Skeletal muscle cell (primary cell): ENCODE data around the gene ACLY.
"Not testable (repeated sequence)": the region's sequence is repeated elsewhere in the genome, so short reads cannot be mapped to it uniquely, and the experiment has no call there.

Experiments
- DNase-seq: peaks from one replicate; pipeline ENCODE4 v3.0.0-alpha.2; 2010; ENCODE audit warnings: low read depth
- H3K4me3 ChIP-seq: 2 replicates; pipeline ENCODE4 v1.5.1; 2011; ENCODE audit warnings: low read depth, mild to moderate bottlenecking, control low read depth, low read length, moderate library complexity

The ACLY gene

GRCh38 chr17:41942626-41943373 lies 24.0 kb upstream of the ACLY start:
- no peak for DNase-seq

GRCh38 chr17:41941168-41941567 lies 22.4 kb upstream of the ACLY start:
- no peak for DNase-seq
- no peak overlapping the region for H3K4me3 ChIP-seq

More at GRCh38 chr17:41942626-41943373, 24.0 kb upstream of the ACLY start:
- no peak overlapping the region for H3K4me3 ChIP-seq

GRCh38 chr17:41939693-41940090 lies 20.9 kb upstream of the ACLY start:
- H3K4me3 ChIP-seq = no peak overlapping the region
- no peak for DNase-seq

- H3K4me3 ChIP-seq = no peak overlapping the region
Observed at GRCh38 chr17:41939044-41939692, 20.4 kb upstream of the ACLY start.

GRCh38 chr17:41937970-41938954 lies 19.5 kb upstream of the ACLY start:
- no peak overlapping the region for H3K4me3 ChIP-seq
- no peak for DNase-seq

More at GRCh38 chr17:41939044-41939692, 20.4 kb upstream of the ACLY start:
- no peak for DNase-seq

- no peak overlapping the region for H3K4me3 ChIP-seq
- DNase-seq = no peak
Observed at GRCh38 chr17:41935641-41936040, 16.9 kb upstream of the ACLY start.

- no peak overlapping the region for H3K4me3 ChIP-seq
- DNase-seq = no peak
Observed at GRCh38 chr17:41932816-41933389, 14.2 kb upstream of the ACLY start.

- H3K4me3 ChIP-seq, DNase-seq: not testable (repeated sequence)
Observed at GRCh38 chr17:41931715-41932114, 13.0 kb upstream of the ACLY start.

- DNase-seq = not testable (repeated sequence)
- H3K4me3 ChIP-seq = peak overlapping the region; percentile 60
Observed at GRCh38 chr17:41930833-41931156, 12.0 kb upstream of the ACLY start.

- H3K4me3 ChIP-seq = peak within 1 kb of the TSS; percentile 60
- DNase-seq = peak; percentile 89
Observed at GRCh38 chr17:41930009-41930832, 11.5 kb upstream of the ACLY start, which contains the start of gene ODAD4. Gene ODAD4, plus strand, starts transcription at chr17:41930617. Its CDS starts 107 bp downstream, at chr17:41930724.

GRCh38 chr17:41928693-41929251 lies 10.0 kb upstream of the ACLY start:
- H3K4me3 ChIP-seq = no peak overlapping the region
- no peak for DNase-seq

GRCh38 chr17:41925991-41926590 lies 7.3 kb upstream of the ACLY start:
- DNase-seq = no peak
- H3K4me3 ChIP-seq = no peak overlapping the region

GRCh38 chr17:41920580-41920955 lies 1.8 kb upstream of the ACLY start:
- no peak for DNase-seq
- no peak overlapping the region for H3K4me3 ChIP-seq

- DNase-seq = peak; percentile 25
- H3K4me3 ChIP-seq = no peak overlapping the region
Observed at GRCh38 chr17:41919840-41920579, 1.3 kb upstream of the ACLY start.

GRCh38 chr17:41919165-41919817 lies 540 bp upstream of the ACLY start:
- DNase-seq = no peak
- H3K4me3 ChIP-seq = peak overlapping the region; percentile 96

- peak overlapping the region; percentile 96 for H3K4me3 ChIP-seq
- no peak for DNase-seq
Observed at GRCh38 chr17:41917679-41918313, 955 bp downstream of the ACLY start.
